HepG2 (cell line): ENCODE data around the gene KRT7. TPM values are rescaled to one million over a fixed set of nuclear protein-coding genes. Genes with fewer than 3 reads are reported as not detected.

Experiments used
- ATAC-seq: fragments of 200-7000 bp; cut with Tn5 transposase; 3 replicates; pipeline ENCODE4 v1.9.1; 2020; ENCODE audit warnings: mild to moderate bottlenecking, moderate library complexity
- BruUV-seq: library from RNA; stranded (reverse); fragments of 400-500 nt; replicated peaks from 2 replicates; lab custom pipeline; 2021; lab: Mats Ljungman, UMichigan
- CTCF ChIA-PET: fragments of 300-600 bp; formaldehyde crosslinking; extraction: SDS; loops from one replicate; lab custom pipeline; 2021; ENCODE audit warnings: low total read pairs, inconsistent platforms, low intra/inter-chr PET ratio; lab: Yijun Ruan, JAX
- POLR2A ChIA-PET: fragments of 350-600 bp; sonication (Branson Sonifier 250); formaldehyde crosslinking; loops from one replicate; lab custom pipeline; 2020; ENCODE audit warnings: antibody characterized with exemption, inconsistent platforms; lab: Yijun Ruan, JAX
- DNase-seq: peaks from one replicate; pipeline ENCODE4 v3.0.0-alpha.2; 2015; ENCODE audit warnings: low spot score
- FAIRE-seq: peaks from 3 replicates; lab custom pipeline; 2011; peaks lifted over from hg19 to GRCh38; lab: Jason Lieb, UNC
- H2AFZ ChIP-seq: one replicate; pipeline ENCODE4 v1.6.1; 2011; ENCODE audit warnings: low read length, inconsistent platforms
- H3K27ac ChIP-seq: fragments of 300-600 bp; 3 replicates; pipeline ENCODE4 v1.8.0; 2011; ENCODE audit warnings: mixed run types, mild to moderate bottlenecking, mixed read lengths, low read length, inconsistent platforms; ENCODE audit not compliant: insufficient read depth; ENCODE audit errors: extremely low read length
- H3K27me3 ChIP-seq, 2 experiments: fragments of 200-600 bp in 1 of 2; 2 replicates in 1 of 2; 3 replicates in 1 of 2; pipeline versions ENCODE4 v1.6.0 to v1.8.0; 2011; ENCODE audit warnings: low read length in 2 of 2, mild to moderate bottlenecking in 2 of 2, moderate library complexity in 2 of 2, inconsistent platforms in 1 of 2; ENCODE audit not compliant: insufficient read depth in 2 of 2, control insufficient read depth in 1 of 2
- H3K36me3 ChIP-seq, 2 experiments: fragments of 200-600 bp in 1 of 2; replicated peaks in 1 of 2; 2 replicates in 1 of 2; 3 replicates in 1 of 2; pipeline versions ENCODE4 v1.5.1 to v1.8.0; 2011; ENCODE audit warnings: low read length in 2 of 2, inconsistent platforms in 1 of 2; ENCODE audit not compliant: insufficient read depth in 2 of 2, control insufficient read depth in 1 of 2
- H3K4me1 ChIP-seq: 2 replicates; pipeline ENCODE4 v1.5.1; 2012; ENCODE audit warnings: low read length, inconsistent platforms; ENCODE audit not compliant: insufficient read depth
- H3K4me2 ChIP-seq: 2 replicates; pipeline ENCODE4 v1.6.0; 2011; ENCODE audit warnings: low read depth, low read length, inconsistent platforms
- H3K4me3 ChIP-seq, 3 experiments: fragments of 200-600 bp in 1 of 3; sonication (generic), shearing (Covaris generic) in 1 of 3; replicated peaks in 1 of 3; 2 replicates each; pipeline ENCODE4 v1.5.1; 2011 to 2016; ENCODE audit warnings: low read length in 3 of 3, inconsistent platforms in 2 of 3, low read depth in 2 of 3, mild to moderate bottlenecking in 2 of 3, control low read depth in 1 of 3, mixed read lengths in 1 of 3; ENCODE audit not compliant: insufficient read depth in 1 of 3
- H3K79me2 ChIP-seq: one replicate; pipeline ENCODE4 v1.6.1; 2011; ENCODE audit warnings: low read length, inconsistent platforms; ENCODE audit not compliant: insufficient read depth
- H3K9ac ChIP-seq: 2 replicates; pipeline ENCODE4 v1.6.0; 2011; ENCODE audit warnings: mild to moderate bottlenecking, low read depth, low read length, inconsistent platforms; ENCODE audit not compliant: insufficient read depth
- H3K9me3 ChIP-seq: 2 replicates; pipeline ENCODE4 v1.5.1; 2012; ENCODE audit warnings: mild to moderate bottlenecking, low read length
- H4K20me1 ChIP-seq: 2 replicates; pipeline ENCODE4 v1.6.0; 2011; ENCODE audit warnings: inconsistent platforms, mild to moderate bottlenecking, low read length, moderate library complexity; ENCODE audit not compliant: insufficient read depth
- ATF7 ChIP-seq, 2 experiments: fragments of 450-650 bp in 1 of 2; sonication (generic) in 1 of 2; formaldehyde crosslinking in 1 of 2; IDR thresholded peaks; 2 replicates each; pipeline versions ENCODE4 v1.4.0 to v1.6.1; 2016 to 2020; ENCODE audit warnings: antibody characterized with exemption in 1 of 2, mild to moderate bottlenecking in 1 of 2, missing genetic modification reagents in 1 of 2
- RBM22 ChIP-seq: fragments of 200-400 bp; formaldehyde crosslinking; optimal IDR thresholded peaks from 2 replicates; pipeline ENCODE3; 2017; ENCODE audit warnings: mild to moderate bottlenecking, low read length, moderate library complexity
- WGBS: methylation state at CpG from one replicate; pipeline ENCODE4 v1.1.6; 2017; ENCODE audit warnings: low lambda C conversion rate; 5-methylcytosine and 5-hydroxymethylcytosine counted together
- in situ Hi-C: cut with HindIII; loops from 2 replicates; pipeline ENCODE4 v1.10.0; 2017; ENCODE audit warnings: low pct_unique_long_range_greater_than_20kb; ENCODE audit not compliant: extremely low pct_ligation_motif_present
- intact Hi-C: fragments of 100-400 bp; cut with micrococcal nuclease; formaldehyde crosslinking; loops from one replicate; pipeline ENCODE4 v1.10.0; 2022; ENCODE audit not compliant: unreplicated experiment
- polyA plus RNA-seq, 8 experiments: library from polyadenylated mRNA; depleted of rRNA in 3 of 8; stranded (reverse) in 7 of 8; unstranded in 1 of 8; fragments of >200 nt; fragmentation: Illumina TruSeq in 4 of 8; extraction: Trizol in 4 of 8; gene quantifications; 2 replicates each; pipeline versions ENCODE4 v1.2.1 to v1.2.3, GENCODE V29; 2011 to 2016; ENCODE audit warnings: low read depth in 4 of 8, missing spikeins in 1 of 8, mixed read lengths in 1 of 8; ENCODE audit not compliant: insufficient read depth in 1 of 8
- total RNA-seq, 5 experiments: library from RNA; depleted of rRNA; stranded (reverse); fragments of >200 nt; fragmentation: Illumina TruSeq; extraction: Trizol; gene quantifications; 2 replicates each; pipeline ENCODE4 v1.2.3, GENCODE V29; 2016; ENCODE audit warnings: low read depth in 1 of 5
- TF ChIP-seq, protein P1 (sequence below): IDR thresholded peaks from 2 replicates; pipeline ENCODE4 v1.6.1; 2016; ENCODE audit warnings: low read depth, missing genetic modification reagents, missing compliant biosample characterization

KRT7 gene
- total and polyA plus RNA-seq, 2 of the 13 experiments (the other 11 are each of a cell fraction or from before 2014, with no cell fraction given) = 0.83 TPM; not detected in 1

DNA sequence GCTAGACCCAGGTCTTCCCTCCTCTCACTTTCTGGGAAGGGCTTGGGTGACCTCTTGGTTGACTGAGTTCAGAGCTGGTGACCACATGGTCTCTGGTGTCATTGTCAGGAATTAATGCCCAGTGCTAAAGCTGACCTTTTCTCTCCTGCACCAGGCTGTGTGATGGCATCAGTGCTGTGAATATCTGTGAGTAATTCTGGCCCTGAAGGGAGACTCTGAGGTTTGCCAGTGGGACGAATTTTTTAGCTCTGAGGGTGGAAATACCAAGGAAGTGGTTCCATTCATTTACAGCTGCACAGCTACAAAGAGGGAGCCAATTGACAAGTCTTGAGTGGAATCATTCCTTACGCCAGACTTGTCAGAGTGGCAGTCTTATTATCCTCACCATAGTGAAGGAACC is 35.2 kb downstream of the KRT7 start:
- intact Hi-C loops = no loop called here
- H3K36me3 ChIP-seq = no peaks in the 10 kb centered on the region
- H3K9me3 ChIP-seq = no peaks in the 10 kb centered on the region
- no peaks in the 10 kb centered on the region; a peak in 3 of 5 replicates for H3K27me3 ChIP-seq
- H3K79me2 ChIP-seq = no peaks in the 10 kb centered on the region
- no peak overlapping the region for H2AFZ ChIP-seq
- H3K27ac ChIP-seq = no peak overlapping the region
- BruUV-seq = no TSS peak
- CTCF ChIA-PET = no interaction called here
- in situ Hi-C loops = no loop called here
- no peaks in the 10 kb centered on the region for H4K20me1 ChIP-seq
- no peak overlapping the region for H3K4me3 ChIP-seq
- no peaks in the 10 kb centered on the region for H3K4me1 ChIP-seq
- TF ChIP-seq ATF7 (IDR thresholded peaks at IDR 0.05) (no peak), ATF7 (CRISPR knock-in tag; IDR thresholded peaks at IDR 0.05) (no peak), RBM22 (no peak)
- TF ChIP-seq, protein P1, sequence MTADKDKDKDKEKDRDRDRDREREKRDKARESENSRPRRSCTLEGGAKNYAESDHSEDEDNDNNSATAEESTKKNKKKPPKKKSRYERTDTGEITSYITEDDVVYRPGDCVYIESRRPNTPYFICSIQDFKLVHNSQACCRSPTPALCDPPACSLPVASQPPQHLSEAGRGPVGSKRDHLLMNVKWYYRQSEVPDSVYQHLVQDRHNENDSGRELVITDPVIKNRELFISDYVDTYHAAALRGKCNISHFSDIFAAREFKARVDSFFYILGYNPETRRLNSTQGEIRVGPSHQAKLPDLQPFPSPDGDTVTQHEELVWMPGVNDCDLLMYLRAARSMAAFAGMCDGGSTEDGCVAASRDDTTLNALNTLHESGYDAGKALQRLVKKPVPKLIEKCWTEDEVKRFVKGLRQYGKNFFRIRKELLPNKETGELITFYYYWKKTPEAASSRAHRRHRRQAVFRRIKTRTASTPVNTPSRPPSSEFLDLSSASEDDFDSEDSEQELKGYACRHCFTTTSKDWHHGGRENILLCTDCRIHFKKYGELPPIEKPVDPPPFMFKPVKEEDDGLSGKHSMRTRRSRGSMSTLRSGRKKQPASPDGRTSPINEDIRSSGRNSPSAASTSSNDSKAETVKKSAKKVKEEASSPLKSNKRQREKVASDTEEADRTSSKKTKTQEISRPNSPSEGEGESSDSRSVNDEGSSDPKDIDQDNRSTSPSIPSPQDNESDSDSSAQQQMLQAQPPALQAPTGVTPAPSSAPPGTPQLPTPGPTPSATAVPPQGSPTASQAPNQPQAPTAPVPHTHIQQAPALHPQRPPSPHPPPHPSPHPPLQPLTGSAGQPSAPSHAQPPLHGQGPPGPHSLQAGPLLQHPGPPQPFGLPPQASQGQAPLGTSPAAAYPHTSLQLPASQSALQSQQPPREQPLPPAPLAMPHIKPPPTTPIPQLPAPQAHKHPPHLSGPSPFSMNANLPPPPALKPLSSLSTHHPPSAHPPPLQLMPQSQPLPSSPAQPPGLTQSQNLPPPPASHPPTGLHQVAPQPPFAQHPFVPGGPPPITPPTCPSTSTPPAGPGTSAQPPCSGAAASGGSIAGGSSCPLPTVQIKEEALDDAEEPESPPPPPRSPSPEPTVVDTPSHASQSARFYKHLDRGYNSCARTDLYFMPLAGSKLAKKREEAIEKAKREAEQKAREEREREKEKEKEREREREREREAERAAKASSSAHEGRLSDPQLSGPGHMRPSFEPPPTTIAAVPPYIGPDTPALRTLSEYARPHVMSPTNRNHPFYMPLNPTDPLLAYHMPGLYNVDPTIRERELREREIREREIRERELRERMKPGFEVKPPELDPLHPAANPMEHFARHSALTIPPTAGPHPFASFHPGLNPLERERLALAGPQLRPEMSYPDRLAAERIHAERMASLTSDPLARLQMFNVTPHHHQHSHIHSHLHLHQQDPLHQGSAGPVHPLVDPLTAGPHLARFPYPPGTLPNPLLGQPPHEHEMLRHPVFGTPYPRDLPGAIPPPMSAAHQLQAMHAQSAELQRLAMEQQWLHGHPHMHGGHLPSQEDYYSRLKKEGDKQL (CRISPR knock-in tag) = no peak
- TF ChIP-seq, all 625 proteins: peak for 0
- no peak for FAIRE-seq
- H3K9ac ChIP-seq = no peak overlapping the region
- POLR2A ChIA-PET = no interaction called here
- no peak for ATAC-seq
- no peak overlapping the region for H3K4me2 ChIP-seq
- WGBS = 100% methylated on average over 1 of the region's 2 CpGs
- no peak for DNase-seq
